HG03520 (cell line): Measurements from ENCODE around the gene GCK.

Experiments
- ATAC-seq: cut with Tn5 transposase; IDR thresholded peaks from one replicate; pipeline ENCODE4 v1.9.1; 2021; ENCODE audit warnings: mild to moderate bottlenecking, moderate library complexity; ENCODE audit not compliant: unreplicated experiment

Gene GCK

DNA sequence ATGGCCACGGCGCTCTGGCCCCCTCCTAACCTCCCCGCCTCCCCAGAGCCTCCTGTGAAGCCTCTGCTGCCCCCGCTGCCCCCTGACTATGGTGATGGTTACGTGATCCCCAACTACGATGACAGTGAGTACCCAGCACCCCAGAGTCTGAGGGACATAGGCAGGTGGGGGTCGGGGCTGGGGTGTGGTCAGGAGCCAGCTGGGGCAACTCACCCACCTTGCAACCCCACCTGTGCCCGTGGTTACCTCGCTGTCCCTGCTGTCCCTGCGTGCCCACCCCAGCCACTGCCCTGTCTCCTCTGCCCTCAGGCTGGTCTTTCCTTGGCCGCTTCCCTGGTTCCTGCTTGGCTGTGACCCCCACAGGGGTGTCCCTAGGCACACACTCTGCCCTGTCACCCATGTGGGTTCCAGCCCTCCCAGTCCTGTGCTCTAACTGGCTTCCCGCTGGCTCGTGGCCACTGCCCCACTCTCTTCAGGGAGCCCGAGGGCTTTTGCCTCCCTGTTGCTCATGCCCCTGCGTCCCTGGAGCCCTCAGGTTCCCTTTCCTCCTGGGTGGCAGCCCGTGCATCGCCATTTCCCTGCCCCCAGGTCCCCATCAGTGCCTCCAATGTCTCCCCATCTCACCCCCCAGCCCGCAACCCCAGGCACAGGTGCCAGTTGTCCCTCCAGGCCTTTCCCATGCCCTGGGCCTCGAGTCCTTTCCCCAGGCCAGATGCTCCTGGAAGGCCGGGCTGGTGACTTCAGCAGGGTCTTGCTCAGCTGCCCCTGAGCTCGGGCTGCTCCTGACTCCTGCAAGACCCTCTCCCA is 81.1 kb downstream of the GCK start:
- ATAC-seq, result no peak

DNA sequence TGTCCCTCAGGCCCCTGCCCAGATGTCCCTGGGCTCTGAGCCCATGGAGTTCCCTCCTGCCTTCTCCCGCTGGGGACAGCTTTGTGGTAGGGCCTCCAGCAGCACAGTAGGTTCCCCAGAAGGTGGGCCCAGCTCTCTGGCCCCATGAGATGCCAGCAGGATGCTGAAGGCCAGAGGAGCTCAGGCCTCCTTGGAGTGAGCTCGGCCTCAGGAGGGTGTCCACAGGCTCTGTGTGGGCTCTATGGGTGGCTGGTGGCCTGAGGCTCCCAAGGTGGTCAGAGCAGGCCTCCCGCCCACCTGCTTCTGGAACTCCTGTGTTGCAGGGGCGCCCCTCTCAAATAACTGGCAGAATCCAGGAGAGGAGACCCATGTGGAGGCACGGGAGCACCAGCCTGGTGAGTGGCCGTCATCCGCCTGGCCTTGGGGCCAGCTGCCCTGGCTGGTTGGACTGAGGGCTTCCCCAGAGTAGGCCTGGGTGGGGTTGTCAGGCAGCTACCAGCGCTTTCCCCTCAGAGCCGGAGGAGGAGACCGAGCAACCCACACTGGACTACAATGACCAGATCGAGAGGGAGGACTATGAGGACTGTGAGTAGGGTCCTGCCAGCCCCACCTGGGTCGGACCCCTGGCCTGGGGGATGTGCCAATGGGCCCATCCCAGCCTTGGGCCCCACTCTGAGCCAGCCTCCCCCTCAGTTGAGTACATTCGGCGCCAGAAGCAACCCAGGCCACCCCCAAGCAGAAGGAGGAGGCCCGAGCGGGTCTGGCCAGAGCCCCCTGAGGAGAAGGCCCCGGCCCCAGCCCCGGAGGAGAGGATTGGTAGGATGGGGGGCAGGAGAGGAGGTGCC is 81.9 kb downstream of the GCK start:
- ATAC-seq, result no peak

DNA sequence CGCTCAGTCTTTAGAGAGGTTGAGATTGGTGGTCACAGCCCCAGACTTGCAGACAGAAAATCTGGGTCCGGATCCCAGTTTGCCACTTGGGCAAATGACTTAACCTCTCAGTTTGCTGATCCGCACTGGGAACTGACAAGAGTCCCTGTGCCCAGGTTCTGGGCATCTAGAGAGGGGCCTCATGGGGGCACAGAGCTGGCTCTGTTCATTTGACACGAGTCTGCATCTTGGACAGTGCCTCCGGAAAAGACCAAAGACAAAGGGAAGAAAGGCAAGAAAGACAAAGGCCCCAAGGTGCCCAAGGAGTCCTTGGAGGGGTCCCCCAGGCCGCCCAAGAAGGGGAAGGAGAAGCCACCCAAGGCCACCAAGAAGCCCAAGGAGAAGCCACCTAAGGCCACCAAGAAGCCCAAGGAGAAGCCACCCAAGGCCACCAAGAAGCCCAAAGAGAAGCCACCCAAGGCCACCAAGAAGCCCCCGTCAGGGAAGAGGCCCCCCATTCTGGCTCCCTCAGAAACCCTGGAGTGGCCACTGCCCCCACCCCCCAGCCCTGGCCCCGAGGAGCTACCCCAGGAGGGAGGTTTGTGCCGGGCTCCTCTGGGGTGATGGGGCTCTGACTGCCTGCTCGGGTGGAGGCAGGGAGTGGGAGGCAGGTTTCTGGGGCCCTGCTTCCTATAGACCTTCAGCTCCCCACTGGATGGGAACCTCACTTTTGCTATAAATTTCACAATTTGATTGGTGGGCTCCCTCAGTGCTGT is 82.8 kb downstream of the GCK start:
- ATAC-seq, result no peak

DNA sequence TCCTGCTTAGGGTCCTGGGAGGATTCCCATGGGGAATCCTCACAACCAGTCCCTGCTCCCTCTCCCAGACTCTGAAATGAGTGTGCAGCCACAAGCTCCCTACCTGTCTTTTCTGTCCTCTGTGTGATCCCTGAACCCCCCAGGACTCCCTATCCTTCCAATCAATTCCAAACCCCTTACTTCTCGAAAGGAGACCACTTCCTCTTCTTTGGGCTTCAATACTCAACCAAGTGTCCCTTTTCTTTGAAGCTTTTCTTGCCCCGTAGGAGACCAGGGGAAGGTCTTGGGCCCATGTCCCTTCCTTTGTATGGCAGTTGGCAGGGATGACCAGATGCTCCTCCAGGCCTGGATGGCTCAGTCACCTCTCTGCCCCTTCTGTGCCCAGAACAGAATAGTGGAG is 83.4 kb downstream of the GCK start:
- ATAC-seq, result no peak

DNA sequence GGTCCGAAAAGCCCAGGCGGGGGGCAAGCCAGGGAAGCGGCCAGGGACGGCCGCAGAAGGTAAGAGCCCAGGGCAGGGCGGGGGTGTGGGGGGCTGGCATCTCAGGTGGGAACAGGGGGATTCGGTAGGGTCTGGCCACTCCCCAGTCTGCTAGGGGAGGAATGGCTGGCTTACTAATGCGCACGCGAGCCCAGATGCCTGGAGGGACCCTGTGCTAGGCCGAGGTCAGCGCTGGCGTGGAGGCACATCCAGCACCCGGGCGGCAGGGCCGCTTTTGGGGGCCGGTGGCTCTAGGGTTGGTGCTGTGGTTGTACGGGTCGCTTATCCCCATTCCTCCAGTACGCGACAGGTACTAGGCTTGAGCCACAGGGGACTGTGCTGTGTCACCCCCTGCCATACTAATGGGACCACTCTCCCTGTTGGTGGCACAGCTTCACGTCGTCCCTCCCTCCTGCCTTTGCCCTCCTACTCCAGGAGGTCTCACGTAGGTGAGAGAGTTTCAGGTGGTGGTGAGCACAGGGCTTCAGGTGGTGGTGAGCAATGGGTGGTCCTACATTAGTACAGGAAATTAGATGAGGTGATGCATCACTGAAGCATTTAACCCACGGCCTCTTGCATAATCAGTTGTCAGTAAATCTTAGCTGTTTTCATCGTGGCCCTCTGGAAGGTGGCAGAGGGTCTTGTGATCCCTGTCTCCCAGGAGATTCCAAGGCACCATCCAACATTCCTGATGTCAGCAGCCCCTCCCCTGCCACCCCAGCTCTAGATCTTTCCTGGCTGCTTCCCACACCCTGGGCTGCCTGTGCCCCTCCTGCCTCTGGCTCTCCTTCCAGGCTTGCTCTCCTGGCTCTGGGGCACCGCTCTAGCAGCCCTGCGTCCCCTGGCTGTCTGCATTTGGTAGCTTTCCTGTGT is 84.1 kb downstream of the GCK start:
- ATAC-seq, result no peak

DNA sequence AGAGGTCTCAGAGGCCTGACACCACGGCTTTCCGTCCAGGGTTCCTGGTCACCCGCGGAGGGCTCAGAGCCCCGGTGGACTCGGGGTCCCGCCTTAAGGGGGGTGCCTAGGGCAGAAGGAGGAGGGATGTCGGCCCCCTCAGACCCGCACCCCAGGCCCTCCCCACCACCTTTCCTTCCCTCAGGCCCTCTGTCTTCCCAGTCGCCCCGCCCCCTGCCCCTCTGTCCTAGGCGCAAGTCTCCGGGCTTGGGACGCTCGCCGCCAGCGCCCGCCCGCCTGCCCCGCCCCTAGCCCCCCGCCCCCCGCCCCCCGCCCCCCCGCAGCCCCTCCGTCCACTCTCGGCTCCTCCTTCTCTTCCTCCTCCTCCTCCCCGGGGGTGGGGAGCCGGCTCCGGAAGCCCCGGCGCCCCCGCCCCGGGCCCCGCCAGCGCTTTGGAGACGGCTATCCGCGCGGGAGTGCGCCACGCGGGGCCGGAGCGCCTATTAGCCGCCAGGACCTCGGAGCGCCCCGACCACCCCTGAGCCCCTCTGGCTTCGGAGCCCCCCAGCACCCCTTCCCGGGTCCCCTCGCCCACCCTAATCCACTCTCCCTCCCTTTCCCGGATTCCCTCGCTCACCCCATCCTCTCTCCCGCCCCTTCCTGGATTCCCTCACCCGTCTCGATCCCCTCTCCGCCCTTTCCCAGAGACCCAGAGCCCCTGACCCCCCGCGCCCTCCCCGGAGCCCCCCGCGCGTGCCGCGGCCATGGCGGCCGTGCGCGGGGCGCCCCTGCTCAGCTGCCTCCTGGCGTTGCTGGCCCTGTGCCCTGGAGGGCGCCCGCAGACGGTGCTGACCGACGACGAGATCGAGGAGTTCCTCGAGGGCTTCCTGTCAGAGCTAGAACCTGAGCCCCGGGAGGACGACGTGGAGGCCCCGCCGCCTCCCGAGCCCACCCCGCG is 85.0 kb downstream of the GCK start, which contains the start of gene AEBP1:
AEBP1 (plus strand) TSS at position 423 of the 937 bp plus-strand sequence; CDS start at position 744, 321 bp downstream.
- no peak for ATAC-seq

DNA sequence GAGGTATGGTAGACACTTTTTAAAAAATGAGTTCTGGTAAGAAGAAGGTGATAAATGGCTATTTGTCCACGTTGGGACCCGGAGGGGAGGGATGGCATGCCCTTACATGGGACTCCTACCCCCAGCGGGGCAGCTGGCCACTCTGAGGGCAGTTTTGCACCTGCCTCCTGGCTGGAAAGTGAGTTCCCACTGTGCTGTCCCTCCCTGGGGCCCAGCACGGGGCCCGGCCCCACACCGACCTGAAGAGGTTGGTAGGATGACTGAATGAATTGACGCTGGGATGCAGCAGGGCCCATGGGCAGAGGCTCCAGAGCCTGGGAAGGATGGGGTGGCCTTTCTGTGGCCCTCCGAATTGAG is 85.7 kb downstream of the GCK start:
- no peak for ATAC-seq

DNA sequence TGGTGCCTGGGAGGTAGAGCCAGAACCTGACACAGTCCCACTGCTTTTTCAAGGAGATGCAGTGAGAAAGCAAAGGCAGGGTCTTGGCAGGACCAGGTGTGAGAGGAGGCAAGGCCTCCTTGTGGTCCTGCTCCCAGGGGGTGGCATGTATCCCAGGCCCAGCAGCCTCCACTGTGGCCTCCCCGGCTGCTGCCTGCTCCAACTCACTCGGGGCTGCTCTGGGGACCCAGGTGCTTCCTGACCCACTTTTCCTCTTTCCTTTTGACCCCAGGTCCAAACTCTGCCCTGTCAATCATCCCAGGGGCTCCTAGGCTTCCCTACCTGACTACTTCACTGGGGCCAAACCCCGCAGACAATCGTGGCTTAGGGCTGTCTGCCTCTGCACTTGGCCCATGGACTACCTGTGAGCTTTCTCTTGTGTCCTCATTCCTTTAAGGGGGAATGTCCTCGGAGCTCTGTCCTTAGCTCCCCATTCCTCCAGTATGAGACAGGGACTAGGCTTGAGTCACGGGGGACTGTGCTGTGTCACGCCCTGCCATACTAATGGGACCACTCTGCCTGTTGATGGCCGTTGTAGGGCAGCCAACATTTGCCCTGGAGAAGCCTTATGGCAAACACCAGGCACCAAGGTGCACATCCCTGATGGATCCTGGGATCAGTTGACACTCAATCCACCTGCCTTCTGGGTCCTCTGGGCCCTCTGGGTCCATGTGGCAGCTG is 86.2 kb downstream of the GCK start:
- ATAC-seq, result no peak

DNA sequence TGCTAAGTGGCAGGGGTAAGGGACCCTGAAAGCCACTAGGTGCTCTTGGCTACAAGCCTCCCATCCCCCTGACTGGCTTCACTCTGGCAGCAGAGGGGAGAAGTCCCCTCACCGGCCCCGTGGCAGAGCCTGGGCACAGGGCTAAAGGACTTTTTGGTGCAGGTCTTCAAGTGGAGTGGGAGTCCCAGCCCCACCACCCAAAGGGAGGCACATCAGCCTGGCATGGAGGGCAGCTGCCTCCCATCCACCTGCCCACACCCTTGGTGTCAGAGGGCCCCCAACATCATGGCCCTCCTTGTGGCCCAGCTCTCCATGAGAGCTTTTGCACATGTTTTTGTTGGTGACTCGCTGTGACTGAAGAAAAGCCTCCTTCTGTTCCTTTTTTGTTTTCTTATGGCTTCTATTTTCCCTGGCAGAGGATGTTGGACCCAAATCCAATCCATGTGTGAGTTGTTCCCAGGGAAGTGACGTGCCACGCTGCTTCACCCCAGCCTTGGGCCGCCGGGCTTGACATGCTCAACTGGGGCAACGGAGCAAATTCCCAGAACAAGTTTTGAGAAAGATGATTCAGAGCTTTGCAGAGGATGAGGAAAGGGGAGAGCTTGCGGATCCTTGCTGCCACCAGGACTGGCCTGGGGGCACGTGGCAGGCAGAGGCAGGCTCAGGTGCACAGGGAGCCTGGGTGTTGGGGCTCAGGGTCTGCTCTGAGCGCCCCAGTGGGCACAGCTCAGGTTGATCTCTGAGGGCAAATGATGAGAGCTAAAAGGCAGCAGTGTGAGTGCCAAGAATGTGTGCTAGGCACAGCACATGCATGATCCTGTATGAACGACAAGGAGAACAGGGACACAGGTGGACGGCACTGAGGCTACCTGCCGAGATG is 87.0 kb downstream of the GCK start:
- ATAC-seq, result no peak

DNA sequence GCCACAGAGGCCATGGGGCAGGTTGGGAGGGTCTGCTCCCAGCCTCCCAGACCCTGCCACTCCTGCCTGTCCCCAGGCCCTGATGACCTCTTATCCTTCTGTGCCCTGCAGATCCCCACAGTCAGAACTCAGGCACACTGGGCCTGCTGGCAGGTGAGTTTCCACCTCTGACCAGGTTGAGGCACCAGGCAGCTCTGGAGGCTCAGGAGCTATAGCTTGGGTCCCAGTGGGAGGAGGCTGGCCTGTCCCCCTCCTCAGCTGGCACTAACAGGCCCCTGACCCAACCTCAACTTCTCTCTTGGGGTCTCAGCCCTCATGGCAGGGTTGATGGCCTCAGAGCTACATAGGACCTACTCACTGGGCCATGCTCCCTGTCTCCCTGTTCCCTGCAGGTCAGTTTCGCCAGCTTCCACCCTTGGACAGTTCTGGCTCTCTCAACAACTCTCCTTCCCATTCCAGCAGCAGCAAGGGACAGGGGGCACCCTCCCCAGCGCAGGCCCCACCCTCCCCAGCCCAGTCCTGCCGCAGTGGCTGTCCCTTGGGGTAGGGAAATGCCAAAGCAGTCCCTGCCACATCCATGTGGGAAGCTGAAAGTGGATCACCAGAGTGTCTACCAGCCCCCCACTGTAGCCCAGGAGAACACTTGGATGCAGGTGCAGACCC is 87.8 kb downstream of the GCK start:
- no peak for ATAC-seq

DNA sequence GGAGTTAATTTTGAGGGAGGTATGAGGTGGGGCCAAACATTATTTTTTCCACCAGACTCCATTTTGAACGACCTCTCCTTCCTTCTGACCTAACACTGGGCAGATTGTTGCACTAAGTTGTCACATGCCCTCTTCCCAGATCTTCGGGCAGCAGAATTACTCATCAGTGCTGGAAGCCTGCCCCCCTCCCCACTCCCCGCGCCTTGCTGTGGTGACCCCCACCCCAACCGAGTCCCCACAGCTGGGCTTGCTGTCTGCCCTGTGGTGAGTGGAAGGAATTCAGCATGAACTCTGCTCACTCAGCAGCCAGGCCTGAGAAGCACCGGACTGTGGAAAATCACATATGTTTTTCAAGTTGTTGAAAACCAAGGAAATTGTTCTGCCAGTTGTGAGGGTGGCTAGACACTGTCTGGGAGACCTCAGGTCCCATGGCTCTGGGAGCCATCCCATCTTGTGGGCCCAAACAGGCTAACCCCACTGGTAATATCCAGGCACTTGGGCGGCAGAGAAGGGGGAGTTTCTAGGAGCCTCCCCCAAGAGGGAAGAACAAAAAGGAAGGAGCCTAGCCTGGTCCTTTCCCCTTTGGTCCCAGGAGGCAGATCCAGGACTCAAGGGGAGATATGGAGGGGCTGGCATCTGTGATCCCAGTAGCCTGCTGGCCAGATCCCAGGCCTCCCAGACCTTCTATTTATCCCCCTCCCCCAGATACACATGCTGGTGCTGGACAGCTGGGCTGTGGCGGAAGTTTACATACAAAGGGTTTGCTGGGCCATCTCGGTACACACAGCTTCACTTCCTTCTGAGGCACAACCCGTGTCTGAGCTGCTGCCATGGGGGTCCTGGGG is 88.6 kb downstream of the GCK start:
- no peak for ATAC-seq

DNA sequence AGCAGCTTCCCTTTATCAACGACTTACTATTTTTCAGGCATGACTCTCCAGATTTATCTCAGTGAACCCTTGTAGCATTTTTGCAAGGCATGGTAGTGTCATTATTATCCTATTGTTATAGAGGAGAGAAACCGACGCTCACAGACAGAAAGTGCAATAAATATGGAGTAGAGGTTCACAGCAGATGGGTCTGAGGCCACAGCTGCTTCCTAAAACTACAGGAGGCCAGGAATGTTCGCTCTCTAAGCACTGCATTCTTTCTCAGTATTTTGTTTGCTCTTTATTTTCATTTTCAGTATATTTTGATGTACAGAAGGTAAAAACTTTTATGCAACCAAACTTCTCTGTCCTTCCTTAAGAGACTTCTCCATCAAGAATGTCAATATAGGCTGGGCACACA is 89.6 kb downstream of the GCK start:
- ATAC-seq, result no peak

DNA sequence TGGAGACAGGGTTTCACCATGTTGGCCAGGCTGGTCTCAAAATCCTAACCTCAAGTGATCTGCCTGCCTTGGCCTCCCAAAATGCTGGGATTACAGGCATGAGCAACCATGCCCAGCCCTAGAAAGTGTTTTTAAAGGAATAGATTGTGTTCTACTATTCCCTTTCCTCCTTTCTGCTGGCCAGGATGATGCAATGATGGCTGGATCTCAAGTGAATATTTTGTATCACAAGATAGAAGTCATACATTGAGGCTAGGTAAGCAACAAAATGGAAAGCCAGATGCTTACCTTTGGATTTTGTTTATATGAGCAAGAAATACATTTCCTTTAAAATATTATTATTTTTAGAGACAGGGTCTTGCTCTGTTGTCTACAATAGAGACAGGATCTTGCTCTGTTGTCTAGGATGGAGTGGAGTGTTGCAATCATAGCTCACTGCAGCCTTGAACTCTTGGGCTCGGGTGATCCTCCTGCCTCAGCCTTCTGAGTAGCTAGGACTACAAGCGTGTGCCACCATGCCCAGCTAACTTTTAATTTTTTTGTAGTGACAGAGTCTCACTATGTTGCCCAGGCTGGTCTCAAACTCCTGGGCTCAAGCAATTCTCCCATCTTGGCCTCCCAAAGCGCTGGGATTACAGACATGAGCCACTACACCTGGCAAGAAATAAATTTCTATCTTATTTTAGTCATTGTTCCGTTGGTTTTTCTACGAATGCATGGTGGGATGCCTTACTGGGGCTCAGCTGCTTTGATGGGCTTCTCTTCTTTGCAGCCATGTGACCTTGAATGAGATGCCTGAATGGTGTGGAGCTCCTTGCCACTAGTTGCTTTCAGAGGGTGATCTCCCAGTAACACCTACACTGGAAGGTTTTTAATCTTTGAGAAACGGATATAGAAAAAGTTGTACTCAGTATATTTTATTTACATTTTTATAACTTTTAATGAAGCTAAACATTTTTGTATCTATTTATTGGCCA is 90.9 kb downstream of the GCK start:
- no peak for ATAC-seq

DNA sequence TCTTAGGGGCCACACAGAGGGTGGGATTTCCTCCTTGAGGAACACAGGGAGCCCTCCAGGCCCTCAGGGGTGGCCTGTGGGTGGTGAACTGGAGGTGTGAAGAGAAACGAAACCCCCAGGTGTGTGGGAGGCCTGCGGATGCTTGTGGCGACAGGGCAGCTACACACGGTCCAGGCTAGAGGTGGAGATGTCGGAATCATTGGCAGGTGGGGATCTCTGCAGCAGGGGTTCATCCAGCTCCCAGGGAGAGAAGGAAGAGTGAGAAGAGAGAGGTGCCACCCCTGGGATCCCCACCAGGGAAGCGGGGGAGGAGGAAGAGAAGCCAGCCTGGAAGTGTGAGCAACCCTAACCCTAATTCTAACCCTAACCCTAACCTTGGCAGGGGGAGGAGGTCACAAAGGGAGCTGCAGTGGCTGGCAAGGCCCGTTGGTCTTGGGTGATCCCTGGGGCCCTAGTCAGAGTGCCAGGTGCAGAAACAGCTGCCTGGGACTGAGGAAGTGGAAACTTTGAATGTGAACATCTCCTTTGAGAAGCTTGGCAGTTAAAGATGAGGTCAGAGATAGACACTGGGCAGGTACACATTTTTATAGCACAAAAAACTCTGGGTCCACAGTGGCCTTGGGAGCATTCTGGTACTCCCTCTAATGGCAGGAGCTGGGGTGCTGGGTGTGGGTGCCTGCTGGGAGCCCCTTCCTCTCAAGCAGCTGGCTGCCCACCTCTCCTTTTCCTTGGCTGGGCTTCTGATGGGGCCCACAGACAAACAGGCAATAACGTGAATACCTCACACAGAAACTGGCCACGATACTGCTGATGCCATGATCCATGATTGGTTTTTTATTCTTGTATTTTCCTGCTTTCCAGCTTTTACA is 91.9 kb downstream of the GCK start:
- ATAC-seq, result peak; percentile 55
